GM21447 (cell line): ENCODE data around the gene SCART1.
"Not testable (repeated sequence)": the region's sequence is repeated elsewhere in the genome, so short reads cannot be mapped to it uniquely, and the experiment has no call there.

Source experiments
- ATAC-seq: cut with Tn5 transposase; IDR thresholded peaks from one replicate; pipeline ENCODE4 v1.9.1; 2021; ENCODE audit not compliant: unreplicated experiment

SCART1 gene

DNA sequence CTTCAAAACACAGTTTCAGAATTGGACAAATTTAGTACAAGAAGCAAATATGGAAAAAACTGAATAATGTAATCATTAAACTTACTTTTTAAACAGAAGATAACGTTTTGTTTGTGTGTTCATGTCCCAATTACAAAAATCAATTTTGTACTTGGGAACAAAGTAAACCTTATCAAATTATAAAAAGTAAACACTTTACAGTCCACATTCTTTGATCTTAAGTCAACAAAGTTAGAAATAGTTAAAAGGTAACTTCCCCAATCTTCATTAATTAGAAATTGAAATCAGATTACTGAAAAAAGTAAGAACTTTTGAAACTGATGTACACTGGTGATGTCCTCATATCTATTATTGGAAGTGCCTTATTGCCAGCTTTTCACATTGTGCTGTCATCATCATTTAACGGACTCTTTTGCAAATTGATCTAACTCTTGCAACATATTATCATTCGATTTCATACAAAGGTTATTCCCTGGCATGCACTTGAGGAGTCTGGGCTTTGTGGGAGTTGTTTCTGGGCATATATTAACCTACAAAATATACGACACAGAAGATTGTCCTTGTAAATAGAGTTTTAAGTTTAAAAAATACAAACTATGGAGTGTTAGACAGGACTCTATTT is 58.3 kb downstream of the SCART1 start:
- ATAC-seq = no peak

DNA sequence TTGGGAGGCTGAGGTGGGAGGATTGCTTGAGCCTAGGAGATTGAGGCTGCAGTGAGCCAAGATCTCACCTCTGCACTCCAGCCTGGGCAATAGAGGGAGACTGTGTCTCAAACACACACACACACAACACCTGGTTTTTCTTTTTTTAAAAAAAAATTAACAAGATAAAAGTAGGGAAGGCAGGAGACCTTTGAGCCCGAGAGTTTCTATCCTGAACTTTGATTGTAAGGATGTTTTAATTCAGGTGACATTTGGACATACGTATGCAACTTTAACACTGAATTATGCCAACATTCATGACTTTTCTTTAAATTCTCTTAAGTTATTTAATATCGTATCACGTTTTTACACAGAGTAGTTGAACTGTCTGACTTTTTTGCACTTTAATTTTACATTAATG is 61.7 kb downstream of the SCART1 start:
- ATAC-seq = no peak

DNA sequence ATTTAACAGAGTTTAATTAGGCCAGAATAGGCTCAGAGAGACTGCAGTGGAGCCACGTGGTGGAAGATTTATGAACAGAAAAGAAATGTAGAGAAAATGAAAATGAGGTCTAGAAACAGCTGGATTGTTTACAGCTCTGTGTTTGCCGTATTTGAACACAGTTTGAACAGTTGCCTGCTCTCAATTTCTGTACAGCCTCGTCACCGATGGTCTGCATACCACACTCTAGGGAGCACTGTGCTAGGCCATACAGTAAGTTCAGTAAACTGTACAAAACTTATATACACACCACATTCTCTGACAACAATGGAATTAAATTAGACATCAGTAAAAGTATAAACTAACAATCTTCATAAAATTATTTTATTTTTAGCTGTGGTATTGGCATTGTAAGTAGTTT is 62.3 kb downstream of the SCART1 start:
- ATAC-seq = no peak

DNA sequence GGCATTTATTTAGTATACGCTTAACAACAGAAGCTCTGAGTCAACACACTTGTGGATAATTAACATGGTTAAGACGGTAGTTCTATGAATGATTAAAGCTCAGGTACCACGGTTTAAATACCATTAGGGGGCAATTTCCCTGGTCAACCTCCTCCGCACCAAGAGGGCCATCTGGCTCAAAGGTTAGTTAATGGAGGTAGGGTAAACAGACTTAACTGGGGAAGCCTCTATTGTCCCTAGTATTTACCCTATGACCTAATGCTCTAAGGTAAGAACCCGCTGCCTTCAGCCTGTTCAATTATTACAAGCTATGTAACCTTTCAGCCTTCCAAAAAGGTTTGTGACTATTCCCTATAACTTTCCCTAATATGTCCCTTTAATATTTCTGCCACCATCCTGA is 64.8 kb downstream of the SCART1 start:
- ATAC-seq = not testable (repeated sequence)
